ENCODE results near the gene DAPK2.
"Not testable (repeated sequence)": the region's sequence is repeated elsewhere in the genome, so short reads cannot be mapped to it uniquely, and the experiment has no call there.

DNA sequence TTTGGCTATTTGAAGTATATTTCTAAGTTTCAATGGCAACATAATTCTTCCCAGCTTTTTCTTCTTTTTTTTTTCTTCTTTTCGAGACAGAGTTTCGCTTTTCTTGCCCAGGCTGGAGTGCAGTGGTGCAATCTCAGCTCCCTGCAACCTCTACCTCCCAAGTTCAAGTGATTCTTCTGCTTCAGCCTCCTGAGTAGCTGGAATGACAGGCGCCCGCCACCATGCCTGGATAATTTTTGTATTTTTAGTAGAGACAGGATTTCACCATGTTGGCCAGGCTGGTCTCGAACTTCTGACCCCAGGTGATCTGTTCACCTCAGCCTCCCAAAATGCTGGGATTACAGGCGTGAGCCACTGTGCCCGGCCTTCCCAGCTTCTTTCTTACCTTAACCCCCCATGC lies 146.7 kb downstream of the DAPK2 start:
- TF ChIP-seq, protein P1, sequence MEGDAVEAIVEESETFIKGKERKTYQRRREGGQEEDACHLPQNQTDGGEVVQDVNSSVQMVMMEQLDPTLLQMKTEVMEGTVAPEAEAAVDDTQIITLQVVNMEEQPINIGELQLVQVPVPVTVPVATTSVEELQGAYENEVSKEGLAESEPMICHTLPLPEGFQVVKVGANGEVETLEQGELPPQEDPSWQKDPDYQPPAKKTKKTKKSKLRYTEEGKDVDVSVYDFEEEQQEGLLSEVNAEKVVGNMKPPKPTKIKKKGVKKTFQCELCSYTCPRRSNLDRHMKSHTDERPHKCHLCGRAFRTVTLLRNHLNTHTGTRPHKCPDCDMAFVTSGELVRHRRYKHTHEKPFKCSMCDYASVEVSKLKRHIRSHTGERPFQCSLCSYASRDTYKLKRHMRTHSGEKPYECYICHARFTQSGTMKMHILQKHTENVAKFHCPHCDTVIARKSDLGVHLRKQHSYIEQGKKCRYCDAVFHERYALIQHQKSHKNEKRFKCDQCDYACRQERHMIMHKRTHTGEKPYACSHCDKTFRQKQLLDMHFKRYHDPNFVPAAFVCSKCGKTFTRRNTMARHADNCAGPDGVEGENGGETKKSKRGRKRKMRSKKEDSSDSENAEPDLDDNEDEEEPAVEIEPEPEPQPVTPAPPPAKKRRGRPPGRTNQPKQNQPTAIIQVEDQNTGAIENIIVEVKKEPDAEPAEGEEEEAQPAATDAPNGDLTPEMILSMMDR (IDR thresholded peaks at IDR 0.05) = not testable (repeated sequence)
- not testable (repeated sequence) for TF ChIP-seq PHF8 (IDR thresholded peaks at IDR 0.05; ENCODE audit: borderline replicate concordance, low read depth); BHLHE40 (IDR thresholded peaks at IDR 0.05; ENCODE audit: low read depth, low read length)
- TF ChIP-seq, protein P2, sequence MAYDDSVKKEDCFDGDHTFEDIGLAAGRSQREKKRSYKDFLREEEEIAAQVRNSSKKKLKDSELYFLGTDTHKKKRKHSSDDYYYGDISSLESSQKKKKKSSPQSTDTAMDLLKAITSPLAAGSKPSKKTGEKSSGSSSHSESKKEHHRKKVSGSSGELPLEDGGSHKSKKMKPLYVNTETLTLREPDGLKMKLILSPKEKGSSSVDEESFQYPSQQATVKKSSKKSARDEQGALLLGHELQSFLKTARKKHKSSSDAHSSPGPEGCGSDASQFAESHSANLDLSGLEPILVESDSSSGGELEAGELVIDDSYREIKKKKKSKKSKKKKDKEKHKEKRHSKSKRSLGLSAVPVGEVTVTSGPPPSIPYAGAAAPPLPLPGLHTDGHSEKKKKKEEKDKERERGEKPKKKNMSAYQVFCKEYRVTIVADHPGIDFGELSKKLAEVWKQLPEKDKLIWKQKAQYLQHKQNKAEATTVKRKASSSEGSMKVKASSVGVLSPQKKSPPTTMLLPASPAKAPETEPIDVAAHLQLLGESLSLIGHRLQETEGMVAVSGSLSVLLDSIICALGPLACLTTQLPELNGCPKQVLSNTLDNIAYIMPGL (CRISPR knock-in tag; IDR thresholded peaks at IDR 0.05; ENCODE audit: borderline replicate concordance) = not testable (repeated sequence)
- TF ChIP-seq, protein P3, sequence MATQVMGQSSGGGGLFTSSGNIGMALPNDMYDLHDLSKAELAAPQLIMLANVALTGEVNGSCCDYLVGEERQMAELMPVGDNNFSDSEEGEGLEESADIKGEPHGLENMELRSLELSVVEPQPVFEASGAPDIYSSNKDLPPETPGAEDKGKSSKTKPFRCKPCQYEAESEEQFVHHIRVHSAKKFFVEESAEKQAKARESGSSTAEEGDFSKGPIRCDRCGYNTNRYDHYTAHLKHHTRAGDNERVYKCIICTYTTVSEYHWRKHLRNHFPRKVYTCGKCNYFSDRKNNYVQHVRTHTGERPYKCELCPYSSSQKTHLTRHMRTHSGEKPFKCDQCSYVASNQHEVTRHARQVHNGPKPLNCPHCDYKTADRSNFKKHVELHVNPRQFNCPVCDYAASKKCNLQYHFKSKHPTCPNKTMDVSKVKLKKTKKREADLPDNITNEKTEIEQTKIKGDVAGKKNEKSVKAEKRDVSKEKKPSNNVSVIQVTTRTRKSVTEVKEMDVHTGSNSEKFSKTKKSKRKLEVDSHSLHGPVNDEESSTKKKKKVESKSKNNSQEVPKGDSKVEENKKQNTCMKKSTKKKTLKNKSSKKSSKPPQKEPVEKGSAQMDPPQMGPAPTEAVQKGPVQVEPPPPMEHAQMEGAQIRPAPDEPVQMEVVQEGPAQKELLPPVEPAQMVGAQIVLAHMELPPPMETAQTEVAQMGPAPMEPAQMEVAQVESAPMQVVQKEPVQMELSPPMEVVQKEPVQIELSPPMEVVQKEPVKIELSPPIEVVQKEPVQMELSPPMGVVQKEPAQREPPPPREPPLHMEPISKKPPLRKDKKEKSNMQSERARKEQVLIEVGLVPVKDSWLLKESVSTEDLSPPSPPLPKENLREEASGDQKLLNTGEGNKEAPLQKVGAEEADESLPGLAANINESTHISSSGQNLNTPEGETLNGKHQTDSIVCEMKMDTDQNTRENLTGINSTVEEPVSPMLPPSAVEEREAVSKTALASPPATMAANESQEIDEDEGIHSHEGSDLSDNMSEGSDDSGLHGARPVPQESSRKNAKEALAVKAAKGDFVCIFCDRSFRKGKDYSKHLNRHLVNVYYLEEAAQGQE (IDR thresholded peaks at IDR 0.05) = not testable (repeated sequence)
- TF ChIP-seq, protein P4, sequence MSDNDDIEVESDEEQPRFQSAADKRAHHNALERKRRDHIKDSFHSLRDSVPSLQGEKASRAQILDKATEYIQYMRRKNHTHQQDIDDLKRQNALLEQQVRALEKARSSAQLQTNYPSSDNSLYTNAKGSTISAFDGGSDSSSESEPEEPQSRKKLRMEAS (IDR thresholded peaks at IDR 0.05) = not testable (repeated sequence)
- TF ChIP-seq, protein P5, sequence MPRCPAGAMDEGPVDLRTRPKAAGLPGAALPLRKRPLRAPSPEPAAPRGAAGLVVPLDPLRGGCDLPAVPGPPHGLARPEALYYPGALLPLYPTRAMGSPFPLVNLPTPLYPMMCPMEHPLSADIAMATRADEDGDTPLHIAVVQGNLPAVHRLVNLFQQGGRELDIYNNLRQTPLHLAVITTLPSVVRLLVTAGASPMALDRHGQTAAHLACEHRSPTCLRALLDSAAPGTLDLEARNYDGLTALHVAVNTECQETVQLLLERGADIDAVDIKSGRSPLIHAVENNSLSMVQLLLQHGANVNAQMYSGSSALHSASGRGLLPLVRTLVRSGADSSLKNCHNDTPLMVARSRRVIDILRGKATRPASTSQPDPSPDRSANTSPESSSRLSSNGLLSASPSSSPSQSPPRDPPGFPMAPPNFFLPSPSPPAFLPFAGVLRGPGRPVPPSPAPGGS (IDR thresholded peaks at IDR 0.05) = not testable (repeated sequence)

Data from A549 (cell line).